Stimulated activated CD4-positive, alpha-beta T cell treated with anti-CD3 and anti-CD28 coated beads, Interleukin-2, amount 100 ng/mL, for 24 hours (primary cell): ENCODE data around the gene SPN.
"Not testable (repeated sequence)": the region's sequence is repeated elsewhere in the genome, so short reads cannot be mapped to it uniquely, and the experiment has no call there.

Experiments
- DNase-seq, 2 donors: peaks; one replicate each; pipeline ENCODE4 v3.0.0-alpha.2; 2020

The SPN gene

DNA sequence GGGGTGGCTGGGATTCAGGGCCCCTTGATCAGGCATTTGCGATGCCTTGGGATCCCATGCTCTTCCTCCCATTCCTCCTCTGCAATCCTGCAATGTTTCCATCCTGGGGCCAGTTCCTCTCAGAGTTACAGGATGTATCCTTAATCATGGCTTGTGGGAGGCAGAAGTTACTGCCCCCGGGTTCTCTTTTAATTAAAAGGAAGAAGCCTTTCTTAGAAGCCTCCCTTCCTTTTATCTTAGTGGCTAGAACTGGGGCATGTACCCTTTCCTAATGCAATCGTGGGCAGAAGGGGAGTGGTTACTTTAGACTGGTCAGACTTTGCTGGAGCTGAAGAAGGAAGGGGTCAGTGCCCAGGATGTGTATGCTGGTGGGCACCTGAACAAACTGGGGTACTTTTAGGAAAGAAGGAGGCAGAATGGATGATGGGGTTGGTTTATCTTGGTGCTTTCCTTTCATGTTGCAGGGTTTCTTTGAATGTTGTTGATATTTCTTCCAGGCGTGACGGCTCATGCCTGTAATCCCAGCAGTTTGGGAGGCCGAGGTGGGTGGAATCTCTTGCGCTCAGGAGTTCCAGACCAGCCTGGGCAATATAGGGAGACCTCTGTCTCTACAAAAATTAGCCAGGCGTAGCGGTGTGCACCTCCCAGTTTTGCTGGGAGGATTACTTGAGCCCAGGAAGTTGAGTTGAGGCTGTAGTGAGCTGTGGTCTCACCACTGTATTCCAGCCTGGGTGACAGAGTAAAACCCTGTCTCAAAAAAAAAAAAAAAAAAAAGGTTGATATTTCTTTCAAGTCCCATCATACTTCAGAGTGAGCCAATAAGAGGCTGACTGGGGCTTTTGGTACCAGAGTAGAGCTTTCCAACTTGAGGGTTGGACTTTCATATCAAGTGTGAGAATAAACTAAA, 13.2 kb upstream of the SPN start:
- DNase-seq = no peak

DNA sequence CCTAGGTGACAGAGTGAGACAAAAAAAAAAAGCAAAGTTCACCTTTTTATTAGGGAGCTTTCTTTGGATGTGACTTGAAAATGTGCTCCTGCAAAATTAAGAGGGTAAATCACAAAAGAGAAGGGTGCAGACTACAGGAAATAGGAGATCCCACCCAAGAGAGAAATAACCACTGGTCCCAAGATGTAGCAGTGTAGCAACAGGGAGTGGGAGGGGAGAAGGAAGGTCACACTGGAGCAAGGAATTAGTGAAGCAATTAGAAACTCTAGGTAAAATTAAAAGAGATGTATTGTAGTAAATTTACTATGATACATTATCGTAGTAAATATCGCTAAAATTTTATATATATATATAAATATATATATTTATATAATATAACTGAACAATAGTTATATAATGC, 12.3 kb upstream of the SPN start:
- no peak for DNase-seq

DNA sequence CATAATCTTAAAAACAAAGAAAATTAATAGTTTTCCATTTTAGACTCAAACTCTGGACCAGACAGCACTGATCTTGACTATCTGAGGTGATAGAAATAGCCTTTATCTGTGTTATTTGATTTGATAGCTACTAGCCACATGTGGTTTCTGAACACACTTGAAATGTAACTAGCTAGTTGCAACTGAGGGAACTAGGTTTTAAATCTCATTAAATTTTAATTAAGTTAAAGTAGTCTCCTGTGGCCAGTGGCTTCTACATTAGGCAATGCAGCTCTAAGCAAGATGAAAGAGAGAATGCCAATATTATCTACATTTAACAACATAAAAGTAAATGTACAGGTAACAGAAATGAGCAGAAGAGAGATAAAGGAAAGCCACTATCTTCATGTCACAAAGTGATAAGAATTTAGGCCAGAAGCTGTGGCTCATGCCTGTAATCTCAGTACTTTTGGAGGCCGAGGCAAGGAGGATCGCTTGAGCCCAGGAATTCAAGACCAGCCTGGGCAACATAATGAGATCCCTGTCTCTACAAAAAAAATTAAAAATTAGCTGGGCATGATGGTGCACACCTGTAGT, 11.2 kb upstream of the SPN start:
- DNase-seq = no peak

DNA sequence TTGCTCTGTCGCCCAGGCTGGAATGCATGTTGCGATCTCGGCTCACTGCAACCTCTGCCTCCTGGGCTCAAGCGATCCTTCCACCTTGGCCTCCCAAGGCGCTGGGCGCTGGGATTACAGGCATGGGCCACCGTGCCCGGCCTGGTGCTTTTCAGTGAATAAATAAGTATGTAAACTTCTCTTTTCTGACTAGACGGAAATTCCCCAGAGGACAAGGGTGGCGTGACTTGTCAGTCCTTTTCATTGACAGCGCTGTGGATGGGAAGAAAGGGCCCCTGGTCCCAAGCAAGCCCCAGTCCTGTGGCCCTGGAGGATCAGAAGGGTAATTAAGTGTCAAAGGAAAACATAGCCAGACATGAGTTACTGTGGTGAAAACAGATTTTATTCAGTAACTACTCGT, 9.6 kb upstream of the SPN start:
- no peak for DNase-seq

DNA sequence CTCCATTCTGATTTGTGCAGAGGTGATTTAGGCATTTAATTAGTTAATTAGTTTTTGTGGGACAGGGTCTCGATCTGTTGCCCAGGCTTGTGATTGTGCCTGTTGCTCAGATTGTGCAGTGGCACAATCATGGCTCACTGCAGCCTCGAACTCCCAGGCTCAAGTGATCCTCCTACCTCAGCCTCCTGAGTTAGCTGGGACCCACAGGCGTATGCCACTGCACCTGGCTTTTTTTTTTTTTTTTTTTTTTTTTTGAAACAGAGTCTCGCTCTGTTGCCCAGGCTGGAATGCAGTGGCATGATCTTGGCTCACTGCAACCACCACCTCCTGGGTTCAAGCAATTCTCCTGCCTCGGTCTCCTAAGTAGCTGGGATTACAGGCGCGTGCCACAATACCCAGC, 9.2 kb upstream of the SPN start:
- DNase-seq = not testable (repeated sequence)

DNA sequence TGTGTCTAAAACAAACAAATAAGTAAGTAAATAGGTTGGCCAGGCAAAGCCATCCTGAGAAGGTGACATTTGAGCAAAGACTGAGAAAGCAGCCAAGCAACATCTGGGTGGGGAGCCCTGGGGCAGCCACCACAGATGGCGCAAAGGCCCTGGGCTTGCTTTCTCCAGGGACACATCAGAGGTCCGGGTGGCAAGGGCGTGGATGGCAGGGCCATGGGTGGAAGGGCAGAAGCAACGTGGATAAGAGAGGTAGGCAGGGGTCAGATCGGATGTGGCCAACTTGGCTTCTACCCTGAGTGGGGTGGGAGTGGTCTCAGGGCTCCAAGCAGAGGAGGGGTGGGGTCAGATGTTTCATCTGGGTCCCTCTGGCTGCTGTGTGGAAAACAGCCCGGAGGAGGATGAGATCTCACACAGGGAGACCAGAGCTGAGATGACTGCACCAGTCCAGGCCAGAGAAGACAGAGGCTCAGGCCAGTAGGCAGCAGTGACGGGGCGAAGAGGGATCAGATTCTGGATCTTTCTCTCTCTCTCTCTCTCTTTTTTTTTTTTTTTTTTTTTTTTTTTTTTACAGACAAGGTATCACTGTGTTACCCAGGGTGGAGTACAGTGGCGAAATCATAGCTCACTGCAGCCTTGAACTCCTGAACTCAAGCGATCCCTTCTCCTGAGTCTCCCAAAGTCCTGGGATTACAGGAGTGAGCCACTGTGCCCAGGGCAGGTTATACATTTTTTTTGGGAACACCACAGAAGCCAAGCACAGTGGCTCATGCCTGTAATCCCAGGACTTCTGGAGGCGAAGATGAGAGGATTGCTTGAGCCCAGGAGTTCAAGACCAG, 6.1 kb upstream of the SPN start:
- DNase-seq = no peak

DNA sequence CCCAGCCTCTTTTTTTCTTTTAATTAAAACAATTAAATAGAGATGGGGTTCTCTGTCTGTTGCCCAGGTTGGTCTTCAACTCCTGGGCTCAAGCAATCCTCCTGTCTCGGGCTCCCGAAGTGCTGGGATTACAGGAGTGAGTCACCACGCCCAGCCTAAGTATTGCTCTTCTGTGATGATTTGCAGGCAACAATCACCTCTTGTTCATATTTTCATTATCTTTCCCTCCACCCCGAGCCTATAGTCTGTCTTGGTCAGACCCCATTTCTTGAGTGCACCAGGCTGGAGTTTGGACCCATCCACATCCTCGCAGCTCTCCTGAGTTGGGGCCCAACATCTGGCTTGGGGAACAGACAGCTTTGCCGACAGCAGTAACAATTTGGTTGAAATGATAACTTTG, 4.3 kb upstream of the SPN start:
- no peak for DNase-seq

DNA sequence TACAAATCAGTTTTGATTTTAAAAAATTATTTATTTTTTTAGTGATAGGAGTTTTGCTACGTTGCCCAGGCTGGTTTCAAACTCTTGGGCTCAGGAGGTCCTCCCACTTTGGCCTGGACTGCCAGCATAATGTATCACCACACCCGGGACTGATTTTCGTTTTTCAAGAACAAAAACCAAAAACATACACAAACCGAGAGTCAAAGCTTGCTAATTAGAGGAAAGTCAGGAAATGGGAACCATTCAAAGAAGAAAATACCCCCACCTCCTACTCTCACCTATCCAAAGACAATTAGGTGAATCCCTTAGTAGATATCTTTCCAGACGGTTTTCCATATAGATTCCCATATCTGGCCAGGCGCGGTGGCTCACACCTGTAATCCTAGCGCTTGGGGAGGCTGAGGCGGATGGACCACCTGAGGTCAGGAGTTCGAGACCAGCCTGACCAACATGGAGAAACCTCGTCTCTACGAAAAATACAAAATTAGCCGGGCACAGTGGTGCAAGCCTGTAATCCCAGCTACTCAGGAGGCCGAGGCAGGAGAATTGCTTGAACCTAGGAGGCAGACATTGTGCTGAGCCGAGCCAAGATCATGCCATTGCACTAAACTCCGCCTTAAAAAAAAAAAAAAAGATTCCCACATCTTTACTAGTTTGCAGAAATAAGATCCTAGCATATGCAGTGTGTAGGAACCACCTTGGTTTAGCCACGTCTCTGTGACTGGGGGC, 883 bp upstream of the SPN start:
- DNase-seq = peak in 1 of 2 donors; percentile 20

DNA sequence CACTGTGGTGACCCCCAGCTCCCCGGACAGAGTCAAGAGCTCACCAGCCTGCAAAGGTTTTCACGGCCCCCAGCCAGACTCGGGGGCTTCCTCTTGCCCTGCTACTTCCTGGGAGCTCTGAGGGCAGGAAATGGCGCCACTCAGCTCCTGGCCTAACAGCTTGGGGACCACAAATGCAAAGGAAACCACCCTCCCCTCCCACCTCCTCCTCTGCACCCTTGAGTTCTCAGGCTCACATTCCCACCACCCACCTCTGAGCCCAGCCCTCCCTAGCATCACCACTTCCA, 375 bp upstream of the SPN start:
- DNase-seq = peak; percentile 40 to 43

DNA sequence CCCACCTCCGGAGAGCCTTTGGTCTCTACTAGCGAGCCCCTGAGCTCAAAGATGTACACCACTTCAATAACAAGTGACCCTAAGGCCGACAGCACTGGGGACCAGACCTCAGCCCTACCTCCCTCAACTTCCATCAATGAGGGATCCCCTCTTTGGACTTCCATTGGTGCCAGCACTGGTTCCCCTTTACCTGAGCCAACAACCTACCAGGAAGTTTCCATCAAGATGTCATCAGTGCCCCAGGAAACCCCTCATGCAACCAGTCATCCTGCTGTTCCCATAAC, 702 bp downstream of the SPN start:
- DNase-seq = no peak

DNA sequence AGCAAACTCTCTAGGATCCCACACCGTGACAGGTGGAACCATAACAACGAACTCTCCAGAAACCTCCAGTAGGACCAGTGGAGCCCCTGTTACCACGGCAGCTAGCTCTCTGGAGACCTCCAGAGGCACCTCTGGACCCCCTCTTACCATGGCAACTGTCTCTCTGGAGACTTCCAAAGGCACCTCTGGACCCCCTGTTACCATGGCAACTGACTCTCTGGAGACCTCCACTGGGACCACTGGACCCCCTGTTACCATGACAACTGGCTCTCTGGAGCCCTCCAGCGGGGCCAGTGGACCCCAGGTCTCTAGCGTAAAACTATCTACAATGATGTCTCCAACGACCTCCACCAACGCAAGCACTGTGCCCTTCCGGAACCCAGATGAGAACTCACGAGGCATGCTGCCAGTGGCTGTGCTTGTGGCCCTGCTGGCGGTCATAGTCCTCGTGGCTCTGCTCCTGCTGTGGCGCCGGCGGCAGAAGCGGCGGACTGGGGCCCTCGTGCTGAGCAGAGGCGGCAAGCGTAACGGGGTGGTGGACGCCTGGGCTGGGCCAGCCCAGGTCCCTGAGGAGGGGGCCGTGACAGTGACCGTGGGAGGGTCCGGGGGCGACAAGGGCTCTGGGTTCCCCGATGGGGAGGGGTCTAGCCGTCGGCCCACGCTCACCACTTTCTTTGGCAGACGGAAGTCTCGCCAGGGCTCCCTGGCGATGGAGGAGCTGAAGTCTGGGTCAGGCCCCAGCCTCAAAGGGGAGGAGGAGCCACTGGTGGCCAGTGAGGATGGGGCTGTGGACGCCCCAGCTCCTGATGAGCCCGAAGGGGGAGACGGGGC, 1.3 kb downstream of the SPN start:
- peak; percentile 47 to 61 for DNase-seq

DNA sequence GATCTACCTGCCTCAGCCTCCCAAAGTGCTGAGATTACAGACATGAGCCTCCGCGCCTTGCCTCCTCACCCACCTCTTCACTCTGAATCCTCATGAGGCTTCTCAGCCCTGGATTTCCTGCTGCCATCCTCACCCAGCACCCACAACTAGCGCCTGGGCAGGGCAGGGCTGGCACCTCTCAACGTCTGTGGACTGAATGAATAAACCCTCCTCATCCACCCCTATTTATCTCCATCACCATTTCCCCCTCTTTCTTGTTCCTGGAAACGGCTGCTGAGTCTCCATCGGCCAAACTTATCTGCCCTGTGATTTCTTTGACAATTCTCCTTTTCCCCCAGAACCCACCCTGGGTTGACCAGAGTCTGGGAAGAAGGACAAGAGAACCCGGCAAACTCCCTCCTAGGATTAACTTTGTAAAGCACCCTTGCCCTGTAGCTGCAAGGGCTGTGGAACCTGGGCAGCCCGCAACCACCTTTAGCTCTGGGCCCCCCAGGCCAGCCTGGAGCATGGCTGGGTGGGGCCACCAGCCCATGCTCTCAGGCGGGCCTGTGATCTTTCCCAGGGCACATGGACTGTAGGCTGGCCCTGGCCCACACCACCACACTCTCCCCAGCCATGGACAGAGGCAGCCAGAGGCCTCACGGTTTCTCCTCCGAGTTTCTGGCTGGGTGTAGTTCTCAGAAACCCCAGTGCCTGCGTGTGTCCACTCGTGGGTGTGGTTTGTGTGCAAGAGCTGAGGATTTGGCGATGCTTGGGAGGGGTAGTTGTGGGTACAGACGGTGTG, 2.4 kb downstream of the SPN start:
- peak in 1 of 2 donors; percentile 45 for DNase-seq

DNA sequence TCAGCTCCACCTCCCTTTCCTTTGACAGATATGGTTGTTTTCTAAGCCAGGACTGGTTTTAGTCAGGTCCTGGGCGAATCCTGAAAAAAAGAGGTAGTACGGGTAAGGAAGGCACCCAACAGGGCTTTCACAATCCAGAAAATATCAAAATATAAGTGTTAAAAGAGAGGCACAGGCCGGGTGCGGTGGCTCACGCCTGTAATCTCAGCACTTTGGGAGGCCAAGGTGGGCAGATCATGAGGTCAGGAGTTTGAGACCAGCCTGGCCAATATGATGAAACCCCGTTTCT, 4.2 kb downstream of the SPN start:
- not testable (repeated sequence) for DNase-seq

DNA sequence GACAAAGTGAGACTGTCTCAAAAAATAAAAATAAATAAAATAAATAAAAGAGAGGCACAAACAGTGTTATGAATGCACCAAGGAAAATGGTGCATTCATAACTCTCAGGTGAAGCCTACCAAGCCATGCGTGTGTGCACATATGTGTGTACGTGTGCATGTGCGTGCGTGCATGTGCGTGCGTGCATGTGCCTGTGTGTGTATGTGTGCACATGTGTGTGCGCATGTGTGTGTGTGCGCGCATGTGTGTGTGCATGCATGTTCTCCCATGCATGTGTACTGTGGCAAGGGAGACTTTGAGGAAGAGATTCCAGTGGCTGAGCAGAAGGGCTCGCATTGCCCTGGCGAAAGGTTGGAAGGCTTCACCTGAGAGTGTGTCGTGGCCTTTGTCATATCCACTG, 4.7 kb downstream of the SPN start:
- no peak for DNase-seq

DNA sequence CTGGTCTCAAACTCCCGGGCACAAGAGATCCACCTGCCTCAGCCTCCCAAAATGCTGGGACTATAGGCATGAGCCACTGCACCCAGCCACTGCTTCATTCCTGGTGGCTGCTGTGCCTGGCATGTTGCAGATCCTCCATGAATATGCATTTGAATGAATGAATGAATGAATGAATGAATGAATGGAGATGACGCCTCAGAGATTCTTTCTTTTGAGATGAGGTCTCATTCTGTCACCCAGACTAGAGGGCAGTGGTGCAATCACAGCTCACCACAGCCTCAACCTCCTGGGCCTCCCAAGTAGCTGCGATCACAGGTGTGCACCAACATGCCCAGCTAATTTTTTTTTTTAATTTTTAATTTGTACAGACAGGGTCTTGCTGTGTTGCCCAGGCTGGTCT, 5.2 kb downstream of the SPN start:
- DNase-seq = no peak

DNA sequence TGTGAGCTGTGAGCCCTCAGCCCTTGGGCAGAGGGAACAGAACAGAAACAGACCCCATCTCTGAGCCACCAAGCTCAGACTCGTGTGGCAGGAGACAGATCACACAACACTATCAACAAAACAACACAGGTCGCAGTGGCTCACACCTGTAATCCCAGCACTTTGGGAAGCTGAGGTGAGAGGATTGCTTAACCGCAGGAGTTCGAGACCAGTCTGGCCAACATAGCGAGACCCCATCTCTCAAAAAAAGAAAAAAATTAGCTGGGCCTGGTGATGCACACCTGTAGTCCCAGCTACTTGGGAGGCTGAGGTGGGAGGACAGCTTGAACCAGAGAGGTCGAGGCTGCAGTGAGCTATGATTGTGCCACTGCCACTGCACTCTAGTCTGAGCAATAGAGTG, 10.5 kb downstream of the SPN start:
- no peak for DNase-seq

DNA sequence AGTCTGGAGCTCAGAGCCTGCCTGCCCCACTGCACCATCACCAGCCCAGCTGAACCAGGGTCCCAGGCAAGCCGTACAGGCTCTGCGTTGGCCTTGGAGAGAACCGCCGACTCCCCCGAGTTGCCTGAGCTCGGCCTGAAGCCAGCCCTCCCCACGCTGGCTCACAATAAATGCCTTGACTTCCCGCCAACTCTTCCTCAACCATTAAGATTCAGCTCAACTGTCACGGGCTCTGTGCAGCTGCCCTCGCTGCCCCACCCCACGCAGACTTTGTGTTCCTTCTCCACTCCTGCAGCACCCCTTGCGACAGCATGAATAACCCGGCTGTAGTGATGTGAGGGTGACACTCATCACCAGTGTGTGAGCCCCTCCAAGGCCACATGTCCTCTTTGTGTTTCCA, 11.1 kb downstream of the SPN start:
- no peak for DNase-seq

DNA sequence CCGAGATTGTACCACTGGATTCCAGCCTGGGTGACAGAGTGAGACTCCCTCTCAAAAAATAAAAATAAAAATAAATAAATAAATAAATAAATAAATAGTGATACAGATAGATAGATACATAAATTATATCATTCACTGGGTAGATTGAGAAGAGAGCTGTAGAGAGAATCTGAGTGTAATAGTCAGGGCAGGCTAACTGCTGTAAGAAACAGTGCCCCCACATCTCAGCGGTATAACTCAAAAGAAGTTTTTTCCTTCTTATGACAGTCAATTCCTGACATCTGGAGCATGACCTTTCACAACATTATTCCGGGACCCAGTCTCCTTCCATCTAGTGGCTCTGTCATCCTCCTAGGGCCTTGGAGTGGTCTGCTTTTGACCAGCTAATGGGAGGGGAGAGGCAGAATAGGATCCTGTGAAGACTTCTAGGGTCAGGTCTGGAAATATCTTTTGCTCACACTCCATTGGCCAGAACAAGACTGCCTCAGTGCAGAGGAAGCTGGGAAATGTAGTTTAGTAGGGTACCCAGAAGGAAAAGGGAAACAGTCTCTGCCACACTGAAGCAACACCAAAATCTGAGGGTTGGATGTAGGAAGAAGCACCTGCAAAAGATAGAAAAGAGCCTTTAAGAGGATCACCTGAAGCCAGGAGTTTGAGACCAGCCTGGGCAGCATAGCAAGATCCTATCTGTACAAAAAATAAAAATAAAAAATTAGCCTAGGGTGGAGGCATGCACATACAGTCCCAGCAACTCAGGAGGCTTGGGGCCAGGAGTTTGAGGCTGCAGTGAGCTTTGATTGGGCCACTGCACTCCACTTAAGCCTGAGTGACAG, 13.0 kb downstream of the SPN start:
- no peak for DNase-seq

DNA sequence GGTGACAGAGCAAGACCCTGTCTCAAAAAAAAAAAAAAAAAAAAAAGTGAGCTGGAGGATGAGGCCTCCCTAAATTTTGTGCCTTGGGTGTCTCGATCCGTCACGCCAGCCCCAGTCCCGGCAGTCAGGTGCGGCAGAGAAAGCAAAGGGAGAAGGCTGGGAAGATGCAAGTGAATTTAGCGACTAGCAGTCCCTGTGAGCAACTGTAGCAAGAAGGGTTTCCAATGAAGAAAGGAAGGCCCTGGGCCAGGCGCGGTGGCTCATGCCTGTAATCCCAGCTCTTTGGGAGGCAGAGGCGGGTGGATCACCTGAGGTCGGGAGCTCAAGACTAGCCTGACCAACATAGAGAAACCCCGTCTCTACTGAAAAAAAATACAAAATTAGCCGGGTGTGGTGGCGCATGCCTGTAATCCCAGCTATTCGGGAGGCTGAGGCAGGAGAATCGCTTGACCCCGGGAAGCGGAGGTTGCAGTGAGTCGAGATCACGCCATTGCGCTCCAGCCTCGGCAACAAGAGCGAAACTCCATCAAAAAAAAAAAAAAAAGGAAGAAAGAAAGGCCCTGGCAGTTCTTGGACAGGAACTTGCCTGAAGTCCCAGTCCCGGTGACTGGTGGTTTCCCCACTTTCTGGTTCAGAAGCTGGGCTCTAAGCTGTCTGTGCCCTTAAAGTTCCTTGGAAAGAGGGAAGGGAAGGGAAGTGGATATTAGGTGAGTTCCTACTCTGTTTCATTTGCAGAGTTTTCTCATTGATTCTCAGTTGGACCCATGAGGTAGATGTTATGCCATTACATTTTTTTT, 14.1 kb downstream of the SPN start:
- no peak for DNase-seq

DNA sequence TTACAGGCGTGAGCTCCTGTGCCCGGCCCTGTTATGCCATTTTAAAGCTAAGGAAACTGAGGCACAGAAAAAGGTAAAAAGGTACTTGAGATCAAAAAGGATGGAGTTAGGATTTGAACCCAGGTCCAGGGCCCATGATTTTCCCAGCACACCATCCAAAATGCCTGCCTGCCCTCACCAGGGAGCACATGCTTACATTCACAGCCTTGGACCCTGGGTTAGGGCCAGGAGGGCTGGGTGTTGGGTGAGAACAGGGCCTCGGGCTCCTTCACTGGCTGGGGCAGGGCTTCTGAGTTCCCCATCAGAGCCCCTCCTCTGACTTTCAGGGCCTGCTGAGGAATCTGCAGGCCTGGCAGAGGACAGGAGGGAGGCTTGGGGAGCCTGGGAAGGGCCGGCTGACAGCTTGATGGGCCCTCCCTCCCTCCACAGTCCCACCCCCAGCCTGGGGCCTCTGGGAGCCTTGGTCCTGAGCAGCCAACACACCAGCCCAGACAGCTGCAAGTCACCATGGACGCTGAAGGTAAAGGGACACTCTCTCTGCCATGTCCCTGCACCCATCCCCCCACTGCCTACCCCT, 15.7 kb downstream of the SPN start, which contains the start of gene QPRT:
TSS of gene QPRT (plus strand) at position 490 of the 577 bp plus-strand sequence. CDS start at position 508, 18 bp downstream.
- no peak for DNase-seq
